ENCODE results near the gene LSM4. TPM values are rescaled to one million over a fixed set of nuclear protein-coding genes. Genes with fewer than 3 reads are reported as not detected.

Gene LSM4
- total and polyA plus RNA-seq, 2 experiments from 2014 or later: 591 to 637 TPM

GRCh38 chr19:18273561-18274218, 49.2 kb downstream of the LSM4 start:
- Histone ChIP-seq H3F3A (replicated peaks; ENCODE audit: low read depth) (peaks cover 16% of the 10 kb centered on the region; the same call in 1 of the 2 replicates), H2AFZ (no peak overlapping the region), H3K36me3 (ENCODE audit: insufficient read depth) (peaks cover 1% of the 10 kb centered on the region; the same call in 1 of the 2 replicates), H3K9me2 (ENCODE audit: insufficient read depth) (no peaks in the 10 kb centered on the region; the same call in 1 of the 2 replicates), H3K27me3 (ENCODE audit: insufficient read depth) (no peaks in the 10 kb centered on the region), H3K79me2 (replicated peaks; ENCODE audit: insufficient read depth) (peaks cover 23% of the 10 kb centered on the region), H3K4me3 (no peak overlapping the region), H3K4me2 (no peak overlapping the region), H3K4me1 (ENCODE audit: insufficient read depth) (peaks cover 16% of the 10 kb centered on the region; the same call in 1 of the 2 replicates), H3K27ac (ENCODE audit: low read depth) (no peak overlapping the region), H4K20me1 (replicated peaks; ENCODE audit: insufficient read depth) (peaks cover 8% of the 10 kb centered on the region)
- H3K27ac Mint-ChIP-seq: no peak overlapping the region
- no peak for ATAC-seq
- DNase-seq (ENCODE audit: low spot score): no peak
- H3K27me3 Mint-ChIP-seq (ENCODE audit: insufficient read depth, low read depth, poor library complexity): peaks cover 11% of the 10 kb centered on the region
- TF ChIP-seq STAT1 (IDR thresholded peaks at IDR 0.05; ENCODE audit: unreplicated experiment): no peak
- TF ChIP-seq CREB1 (CRISPR knock-in tag; IDR thresholded peaks at IDR 0.05; ENCODE audit: low read depth): no peak
- no peak for TF ChIP-seq JUNB (IDR thresholded peaks at IDR 0.05; ENCODE audit: unreplicated experiment)
- TF ChIP-seq, protein P1, sequence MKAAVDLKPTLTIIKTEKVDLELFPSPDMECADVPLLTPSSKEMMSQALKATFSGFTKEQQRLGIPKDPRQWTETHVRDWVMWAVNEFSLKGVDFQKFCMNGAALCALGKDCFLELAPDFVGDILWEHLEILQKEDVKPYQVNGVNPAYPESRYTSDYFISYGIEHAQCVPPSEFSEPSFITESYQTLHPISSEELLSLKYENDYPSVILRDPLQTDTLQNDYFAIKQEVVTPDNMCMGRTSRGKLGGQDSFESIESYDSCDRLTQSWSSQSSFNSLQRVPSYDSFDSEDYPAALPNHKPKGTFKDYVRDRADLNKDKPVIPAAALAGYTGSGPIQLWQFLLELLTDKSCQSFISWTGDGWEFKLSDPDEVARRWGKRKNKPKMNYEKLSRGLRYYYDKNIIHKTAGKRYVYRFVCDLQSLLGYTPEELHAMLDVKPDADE (IDR thresholded peaks at IDR 0.05): no peak
- no peak for TF ChIP-seq ZNF462 (CRISPR knock-in tag; IDR thresholded peaks at IDR 0.05)
- TF ChIP-seq, protein P2, sequence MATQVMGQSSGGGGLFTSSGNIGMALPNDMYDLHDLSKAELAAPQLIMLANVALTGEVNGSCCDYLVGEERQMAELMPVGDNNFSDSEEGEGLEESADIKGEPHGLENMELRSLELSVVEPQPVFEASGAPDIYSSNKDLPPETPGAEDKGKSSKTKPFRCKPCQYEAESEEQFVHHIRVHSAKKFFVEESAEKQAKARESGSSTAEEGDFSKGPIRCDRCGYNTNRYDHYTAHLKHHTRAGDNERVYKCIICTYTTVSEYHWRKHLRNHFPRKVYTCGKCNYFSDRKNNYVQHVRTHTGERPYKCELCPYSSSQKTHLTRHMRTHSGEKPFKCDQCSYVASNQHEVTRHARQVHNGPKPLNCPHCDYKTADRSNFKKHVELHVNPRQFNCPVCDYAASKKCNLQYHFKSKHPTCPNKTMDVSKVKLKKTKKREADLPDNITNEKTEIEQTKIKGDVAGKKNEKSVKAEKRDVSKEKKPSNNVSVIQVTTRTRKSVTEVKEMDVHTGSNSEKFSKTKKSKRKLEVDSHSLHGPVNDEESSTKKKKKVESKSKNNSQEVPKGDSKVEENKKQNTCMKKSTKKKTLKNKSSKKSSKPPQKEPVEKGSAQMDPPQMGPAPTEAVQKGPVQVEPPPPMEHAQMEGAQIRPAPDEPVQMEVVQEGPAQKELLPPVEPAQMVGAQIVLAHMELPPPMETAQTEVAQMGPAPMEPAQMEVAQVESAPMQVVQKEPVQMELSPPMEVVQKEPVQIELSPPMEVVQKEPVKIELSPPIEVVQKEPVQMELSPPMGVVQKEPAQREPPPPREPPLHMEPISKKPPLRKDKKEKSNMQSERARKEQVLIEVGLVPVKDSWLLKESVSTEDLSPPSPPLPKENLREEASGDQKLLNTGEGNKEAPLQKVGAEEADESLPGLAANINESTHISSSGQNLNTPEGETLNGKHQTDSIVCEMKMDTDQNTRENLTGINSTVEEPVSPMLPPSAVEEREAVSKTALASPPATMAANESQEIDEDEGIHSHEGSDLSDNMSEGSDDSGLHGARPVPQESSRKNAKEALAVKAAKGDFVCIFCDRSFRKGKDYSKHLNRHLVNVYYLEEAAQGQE (IDR thresholded peaks at IDR 0.05; ENCODE audit: unreplicated experiment): no peak
- TF ChIP-seq ZNF114 (CRISPR knock-in tag; IDR thresholded peaks at IDR 0.05): no peak
- peaks cover 12% of the 10 kb centered on the region for H3K36me3 Mint-ChIP-seq (ENCODE audit: low read depth)
- no peaks in the 10 kb centered on the region for H3K9me3 Mint-ChIP-seq
- H3K4me1 Mint-ChIP-seq: peaks cover 14% of the 10 kb centered on the region; the same call in 2 of the 3 replicates
- no peak overlapping the region for H3K4me3 Mint-ChIP-seq

Measured in GM23338 (cell line).